GM12891 (cell line): ENCODE results near the gene CTPS1.

Experiments used
- DNase-seq: peaks from one replicate; pipeline ENCODE4 v3.0.0; 2011; ENCODE audit warnings: low spot score; ENCODE audit not compliant: insufficient read length
- FAIRE-seq: peaks from 2 replicates; lab custom pipeline; 2011; peaks lifted over from hg19 to GRCh38; lab: Jason Lieb, UNC
- PAX5 ChIP-seq: IDR thresholded peaks from 2 replicates; pipeline ENCODE4 v1.6.1; 2011; ENCODE audit warnings: low read length, moderate library complexity, mild to moderate bottlenecking; ENCODE audit not compliant: insufficient read depth, severe bottlenecking
- POLR2A ChIP-seq: IDR thresholded peaks from 2 replicates; pipeline ENCODE4 v1.6.1; 2011; ENCODE audit warnings: low read depth, low read length, control low read depth
- POLR2AphosphoS5 ChIP-seq: IDR thresholded peaks from 2 replicates; pipeline ENCODE4 v1.6.1; 2011; ENCODE audit warnings: low read depth, low read length, control low read depth
- POU2F2 ChIP-seq: IDR thresholded peaks from 2 replicates; pipeline ENCODE4 v1.6.1; 2011; ENCODE audit warnings: low read depth, mild to moderate bottlenecking, control low read depth, low read length, moderate library complexity
- SPI1 ChIP-seq: IDR thresholded peaks from 2 replicates; pipeline ENCODE4 v1.6.1; 2011; ENCODE audit warnings: low read depth, low read length, control low read depth
- TAF1 ChIP-seq: IDR thresholded peaks from 2 replicates; pipeline ENCODE4 v1.6.1; 2011; ENCODE audit warnings: low read depth, low read length, control low read depth

The CTPS1 gene

DNA sequence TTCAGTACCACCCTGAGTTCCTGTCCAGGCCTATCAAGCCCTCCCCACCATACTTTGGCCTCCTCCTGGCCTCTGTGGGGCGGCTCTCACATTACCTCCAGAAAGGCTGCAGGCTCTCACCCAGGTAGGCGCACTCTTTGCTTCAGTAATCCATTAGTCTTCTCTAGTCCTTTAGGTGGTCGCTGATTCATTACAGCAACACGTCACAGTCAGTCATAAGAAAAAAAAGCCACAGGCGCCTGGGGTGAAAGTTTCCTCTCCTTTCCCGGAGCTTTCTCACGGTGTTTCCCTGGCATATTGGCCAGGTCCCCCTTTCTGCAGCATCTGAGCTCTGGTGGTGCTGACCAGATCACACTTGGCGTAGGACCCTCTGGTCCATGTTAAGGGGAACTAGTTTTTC lies 30.0 kb downstream of the CTPS1 start:
- TF ChIP-seq SPI1 (no peak), PAX5 (no peak), POLR2A (no peak), TAF1 (no peak), POLR2AphosphoS5 (no peak), POU2F2 (no peak)
- no peak for FAIRE-seq
- DNase-seq: no peak

DNA sequence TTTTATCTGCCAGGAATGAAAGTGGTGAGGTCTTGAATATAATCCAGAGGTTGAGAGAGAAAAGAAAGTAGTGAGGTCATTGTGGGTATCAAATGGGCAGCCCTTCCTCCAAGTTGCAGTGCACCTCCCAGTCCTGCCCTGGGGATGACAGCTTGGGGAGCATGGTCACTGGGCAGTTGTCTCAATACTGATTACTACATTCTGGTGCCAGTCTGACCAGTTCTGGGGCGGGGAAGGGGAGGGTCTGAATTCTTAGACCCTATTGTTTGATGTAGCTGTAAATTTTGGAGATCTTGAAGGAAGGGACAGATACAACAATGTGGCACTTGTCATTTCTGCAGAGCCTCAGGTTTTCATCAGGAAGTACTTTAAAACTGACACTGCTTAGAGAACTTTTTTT lies 30.8 kb downstream of the CTPS1 start:
- FAIRE-seq (no peak), DNase-seq (no peak)
- TF ChIP-seq POLR2AphosphoS5 (no peak), POLR2A (no peak), POU2F2 (no peak), PAX5 (no peak), SPI1 (no peak), TAF1 (no peak)

DNA sequence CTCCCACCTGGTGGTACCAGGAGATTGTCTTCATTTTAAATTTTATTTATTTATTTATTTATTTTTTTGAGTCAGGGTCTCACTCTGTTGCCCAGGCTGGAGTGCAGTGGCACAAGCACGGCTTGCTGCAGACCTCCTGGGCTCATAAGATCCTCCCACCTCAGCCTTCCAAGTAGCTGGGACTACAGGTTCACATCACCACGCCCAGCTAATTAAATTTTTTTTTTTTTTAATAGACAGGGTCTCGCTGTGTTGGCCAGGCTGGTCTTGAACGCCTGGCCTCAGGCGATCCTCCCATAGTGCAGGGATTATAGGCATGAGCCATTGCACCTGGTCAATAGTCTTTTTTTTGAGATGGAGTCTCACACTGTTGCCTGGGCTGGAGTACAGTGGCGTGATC lies 33.5 kb downstream of the CTPS1 start:
- TF ChIP-seq POLR2A: no peak
- TF ChIP-seq PAX5: no peak
- TF ChIP-seq TAF1: no peak
- no peak for TF ChIP-seq SPI1
- no peak for TF ChIP-seq POU2F2
- TF ChIP-seq POLR2AphosphoS5: no peak
- FAIRE-seq: no peak
- no peak for DNase-seq

DNA sequence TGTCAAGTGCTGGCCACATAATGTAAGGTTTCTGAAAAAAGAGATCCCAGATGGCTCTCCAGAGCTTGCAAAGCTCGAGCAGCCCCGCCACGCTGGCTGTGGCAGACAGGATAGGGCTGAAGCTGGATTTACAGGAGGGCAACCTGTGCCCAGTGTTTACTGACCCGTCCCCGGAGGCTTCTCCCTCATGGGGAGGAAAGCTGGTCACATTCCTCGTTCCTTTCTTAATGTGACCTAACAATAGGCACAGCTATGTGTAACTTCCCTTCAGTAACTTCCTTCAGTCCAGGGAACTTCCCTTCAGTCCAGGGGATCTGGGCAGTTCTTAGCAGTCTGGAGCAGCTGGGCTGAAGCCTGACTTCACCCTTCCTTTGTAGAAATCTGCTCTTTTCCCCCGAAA lies 34.3 kb downstream of the CTPS1 start:
- FAIRE-seq (peak; percentile 38), DNase-seq (no peak)
- TF ChIP-seq TAF1: no peak
- TF ChIP-seq POU2F2: no peak
- TF ChIP-seq PAX5: no peak
- no peak for TF ChIP-seq POLR2A
- no peak for TF ChIP-seq SPI1
- no peak for TF ChIP-seq POLR2AphosphoS5

DNA sequence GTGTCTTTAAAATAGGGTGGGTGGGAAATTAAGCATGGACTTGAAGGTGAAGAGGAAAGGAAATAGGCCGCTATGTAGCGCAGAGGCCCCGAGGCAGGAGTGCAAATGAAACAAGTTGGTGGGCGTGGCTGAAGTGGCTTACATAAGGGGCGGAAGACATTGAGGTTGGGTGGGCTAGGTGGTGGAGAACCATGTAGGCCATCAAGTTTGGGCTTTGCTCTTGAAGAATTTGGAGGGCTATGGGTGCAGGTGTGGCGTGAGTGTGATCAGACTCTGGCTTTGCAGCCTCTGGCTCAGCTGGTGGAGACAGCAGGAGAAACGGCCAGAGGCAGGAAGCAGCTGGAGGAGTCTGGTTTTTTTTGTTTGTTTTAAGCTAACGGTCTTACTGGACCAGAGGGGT lies 35.4 kb downstream of the CTPS1 start:
- FAIRE-seq (peak; percentile 55), DNase-seq (no peak)
- peak; percentile 54; the same call in 1 of the 2 replicates for TF ChIP-seq POLR2AphosphoS5
- no peak for TF ChIP-seq TAF1
- TF ChIP-seq POLR2A: peak; percentile 23; the same call in 1 of the 2 replicates

DNA sequence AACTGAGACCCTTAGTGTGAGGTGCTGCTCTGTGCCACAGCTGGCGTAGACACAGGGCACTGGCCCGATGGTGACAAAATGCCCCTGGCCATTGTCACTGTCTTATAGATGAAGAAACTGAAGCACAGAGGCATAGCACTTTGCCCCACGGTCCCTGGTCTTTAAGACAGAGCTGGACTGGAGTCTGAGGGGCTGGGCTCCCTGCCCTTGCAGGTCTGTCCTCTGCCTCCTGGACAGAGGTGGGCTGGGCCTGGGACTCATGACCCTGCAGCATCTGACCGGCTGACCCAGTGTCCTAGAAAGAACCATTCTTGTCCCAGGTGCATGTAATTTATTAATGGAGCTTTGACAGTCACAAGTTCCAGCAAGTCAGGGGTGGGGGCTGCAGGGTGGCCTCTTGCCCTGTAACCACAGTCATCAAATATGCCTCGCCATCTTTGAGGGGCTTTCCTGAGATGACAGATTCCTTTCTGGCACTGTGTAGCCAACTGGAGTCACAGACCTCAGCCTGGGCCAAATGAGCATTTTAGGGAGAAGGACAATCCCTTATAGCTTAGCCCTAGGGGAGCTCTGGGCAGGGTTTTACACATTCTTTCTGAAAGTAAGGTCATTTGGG lies 35.9 kb downstream of the CTPS1 start:
- no peak for FAIRE-seq
- TF ChIP-seq SPI1: no peak
- DNase-seq: no peak

DNA sequence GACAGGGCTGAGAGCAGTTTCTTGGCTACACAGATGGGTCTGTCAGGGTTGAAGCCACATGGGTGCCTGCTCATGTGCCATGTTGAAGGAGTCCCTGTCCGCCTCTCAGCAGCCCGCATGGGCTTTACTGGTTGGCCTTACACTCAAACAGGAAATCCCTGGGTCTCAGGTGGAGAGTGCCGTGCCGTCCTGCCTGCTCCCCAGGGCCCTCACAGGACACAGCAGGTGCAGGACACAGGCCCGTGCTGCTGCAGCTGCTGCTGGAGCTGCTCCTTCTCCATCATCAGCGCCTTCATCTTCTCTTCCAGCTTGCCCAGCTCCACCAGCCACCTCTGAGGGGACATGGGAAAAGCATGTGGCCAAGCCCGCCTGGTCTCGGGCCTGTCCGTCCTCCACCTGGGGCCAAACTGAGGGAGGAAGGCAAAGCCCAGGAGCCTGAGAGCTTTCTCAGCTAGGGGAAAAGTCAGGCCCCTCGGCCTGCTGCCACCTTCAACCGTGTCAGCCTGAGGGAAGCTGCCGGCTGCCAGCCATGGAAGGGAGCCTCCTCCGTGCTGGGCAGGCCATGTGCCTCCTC lies 36.5 kb downstream of the CTPS1 start:
- no peak for FAIRE-seq
- no peak for DNase-seq
- TF ChIP-seq POLR2AphosphoS5: 0 out of 2 replicates have a peak, but pooled peaks have one; percentile 4
- no peak for TF ChIP-seq POU2F2

DNA sequence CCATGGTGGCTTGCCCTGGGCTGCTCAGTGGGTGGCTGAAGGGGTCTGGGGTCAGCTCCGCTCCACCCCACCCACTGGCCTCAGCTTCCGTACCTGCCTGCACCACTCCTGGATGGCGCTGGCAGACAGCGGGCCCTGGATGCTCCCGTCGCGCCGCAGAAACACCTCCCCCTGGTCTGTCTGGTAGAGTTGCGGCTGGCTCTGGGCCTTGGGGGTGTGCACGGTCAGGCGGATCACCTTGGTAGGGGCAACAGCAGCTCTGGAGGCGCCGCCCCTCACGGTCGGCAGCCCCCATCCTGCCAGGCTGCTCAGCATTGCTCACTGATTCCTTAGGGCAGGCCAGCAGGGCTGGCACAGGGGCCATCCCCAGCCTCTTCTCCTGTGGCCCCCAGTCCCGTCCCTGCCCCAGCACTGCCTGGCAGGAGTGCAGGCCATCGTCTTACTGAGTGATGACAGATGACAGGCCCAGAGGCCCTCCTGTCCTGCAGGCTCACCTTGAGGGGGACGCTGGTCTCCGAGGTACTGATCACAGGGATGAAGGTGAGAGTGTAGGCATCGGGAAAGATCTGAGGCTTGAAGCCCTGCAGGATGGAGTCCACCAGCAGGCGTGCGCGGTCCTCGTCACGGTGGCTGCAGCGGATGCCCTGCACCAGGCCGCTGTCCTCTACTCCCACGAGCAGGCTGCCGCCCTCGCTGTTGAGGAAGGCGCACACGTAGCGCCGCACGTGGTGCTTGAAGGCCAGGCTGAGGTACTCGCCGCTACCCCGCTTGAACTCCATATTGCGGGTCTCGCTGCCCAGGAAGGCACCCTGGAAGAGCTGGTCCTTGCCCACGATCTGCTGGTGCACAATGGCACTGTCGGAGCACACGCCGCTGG lies 37.9 kb downstream of the CTPS1 start:
- TF ChIP-seq SPI1 (no peak), POU2F2 (0 out of 2 replicates have a peak, but pooled peaks have one; percentile 32), PAX5 (no peak), TAF1 (no peak), POLR2A (peak; percentile 25; the same call in 1 of the 2 replicates), POLR2AphosphoS5 (peak; percentile 51)
- no peak for DNase-seq
- no peak for FAIRE-seq

DNA sequence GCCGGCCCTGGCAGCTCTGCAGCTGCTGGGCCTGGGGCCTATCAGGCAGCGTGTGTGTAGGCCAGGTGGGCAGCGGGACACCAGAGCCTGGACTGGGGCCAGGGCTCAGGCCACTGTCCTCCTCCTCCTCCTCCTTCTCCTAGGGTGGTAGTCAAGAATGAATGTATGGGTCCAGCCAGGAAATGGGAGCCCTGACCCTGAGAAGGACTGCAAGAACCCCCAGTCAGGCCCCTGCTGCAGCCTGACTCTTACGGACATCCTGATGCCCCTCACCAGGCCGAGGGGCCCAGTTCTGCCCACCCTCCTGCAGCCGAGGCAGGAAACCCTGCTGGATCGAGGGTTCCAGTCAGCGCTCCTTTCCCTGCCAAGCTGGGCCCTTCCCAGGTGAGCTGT lies 38.5 kb downstream of the CTPS1 start:
- TF ChIP-seq TAF1 (no peak), SPI1 (no peak), POLR2A (no peak), POU2F2 (no peak), POLR2AphosphoS5 (peak; percentile 13; the same call in 1 of the 2 replicates)
- DNase-seq (no peak), FAIRE-seq (no peak)

DNA sequence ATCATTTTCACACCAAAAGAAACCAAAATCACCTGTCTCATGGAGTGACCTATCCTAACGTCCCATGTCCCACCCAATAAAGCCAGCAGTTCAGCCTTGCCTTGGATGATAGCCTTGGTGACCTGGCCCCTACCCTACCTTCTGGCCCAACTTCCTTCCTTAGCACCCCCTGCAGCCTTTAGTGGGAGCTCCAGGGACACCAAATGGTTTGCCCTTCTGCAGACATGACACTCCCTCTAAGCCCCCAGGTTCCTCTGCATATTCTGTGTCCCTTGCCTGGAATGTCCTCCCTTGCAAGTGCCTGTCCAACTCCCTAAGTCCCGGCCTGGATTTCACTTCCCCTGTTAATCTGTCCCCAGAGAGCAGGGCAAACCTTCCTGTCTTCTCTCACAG lies 39.9 kb downstream of the CTPS1 start:
- FAIRE-seq: no peak
- TF ChIP-seq SPI1 (no peak), TAF1 (no peak), POLR2A (no peak), POLR2AphosphoS5 (peak; percentile 64; the same call in 1 of the 2 replicates), POU2F2 (no peak), PAX5 (no peak)

DNA sequence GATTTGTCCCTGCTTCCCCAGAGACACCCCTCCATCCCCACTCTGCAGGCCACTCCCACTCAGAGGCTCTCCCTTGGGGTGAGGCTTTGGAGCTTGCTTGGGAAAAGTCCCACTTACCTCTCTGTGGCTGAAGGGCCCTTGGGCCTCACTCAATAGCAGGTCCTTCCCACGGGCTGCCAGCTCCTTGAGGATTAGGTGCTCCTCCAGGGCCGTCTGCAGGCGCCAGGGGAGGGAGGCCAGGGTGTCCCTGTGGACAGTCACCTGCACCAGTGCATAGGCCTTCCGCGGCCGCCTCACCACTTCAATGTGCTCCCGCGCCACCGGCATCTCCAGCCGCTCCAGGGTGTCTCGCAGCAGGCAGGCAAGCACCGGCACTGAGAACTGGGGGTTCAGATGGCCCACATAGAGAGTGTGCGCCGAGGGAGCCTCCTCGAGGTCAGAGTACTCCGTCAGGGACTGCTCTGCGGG lies 40.6 kb downstream of the CTPS1 start:
- no peak for DNase-seq
- TF ChIP-seq SPI1: no peak
- no peak for TF ChIP-seq POLR2A
- TF ChIP-seq PAX5: no peak
- no peak for TF ChIP-seq POLR2AphosphoS5
- TF ChIP-seq TAF1: no peak
- TF ChIP-seq POU2F2: no peak
- no peak for FAIRE-seq

More for the DNA sequence above, 39.9 kb downstream of the CTPS1 start:
- DNase-seq: no peak
